GM10266 (cell line): ENCODE measurements around the gene KREMEN2.

ENCODE experiments used
- DNase-seq: peaks from one replicate; pipeline ENCODE4 v3.0.0; 2012; ENCODE audit errors: extremely low spot score
- CTCF ChIP-seq: IDR thresholded peaks from 2 replicates; pipeline ENCODE4 v1.5.1; 2012; ENCODE audit warnings: mild to moderate bottlenecking, low read depth; ENCODE audit not compliant: control insufficient read depth, insufficient read depth; ENCODE audit errors: missing control alignments

KREMEN2 gene

DNA sequence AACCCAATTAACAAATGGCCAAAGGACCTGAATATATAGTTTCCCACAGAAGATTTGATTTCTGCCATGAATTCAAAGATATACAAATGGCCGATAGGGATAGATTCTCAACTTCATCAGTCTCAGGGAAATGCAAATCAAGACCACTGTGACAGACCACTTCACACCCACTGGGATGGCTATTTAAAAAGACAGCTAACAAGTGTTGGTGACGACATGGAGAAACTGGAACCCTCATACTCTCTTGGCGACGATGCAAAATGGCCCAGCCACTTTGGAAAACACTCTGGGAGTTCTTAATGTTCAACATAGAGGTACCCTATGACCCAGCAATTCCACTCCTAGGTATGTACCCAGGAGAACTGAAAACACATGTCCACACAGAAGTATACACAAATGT is 17.4 kb upstream of the KREMEN2 start:
- no peak for TF ChIP-seq CTCF
- no peak for DNase-seq

- TF ChIP-seq CTCF: no peak
Measured at GRCh38 chr16:2948807-2949704, 15.0 kb upstream of the KREMEN2 start.

DNA sequence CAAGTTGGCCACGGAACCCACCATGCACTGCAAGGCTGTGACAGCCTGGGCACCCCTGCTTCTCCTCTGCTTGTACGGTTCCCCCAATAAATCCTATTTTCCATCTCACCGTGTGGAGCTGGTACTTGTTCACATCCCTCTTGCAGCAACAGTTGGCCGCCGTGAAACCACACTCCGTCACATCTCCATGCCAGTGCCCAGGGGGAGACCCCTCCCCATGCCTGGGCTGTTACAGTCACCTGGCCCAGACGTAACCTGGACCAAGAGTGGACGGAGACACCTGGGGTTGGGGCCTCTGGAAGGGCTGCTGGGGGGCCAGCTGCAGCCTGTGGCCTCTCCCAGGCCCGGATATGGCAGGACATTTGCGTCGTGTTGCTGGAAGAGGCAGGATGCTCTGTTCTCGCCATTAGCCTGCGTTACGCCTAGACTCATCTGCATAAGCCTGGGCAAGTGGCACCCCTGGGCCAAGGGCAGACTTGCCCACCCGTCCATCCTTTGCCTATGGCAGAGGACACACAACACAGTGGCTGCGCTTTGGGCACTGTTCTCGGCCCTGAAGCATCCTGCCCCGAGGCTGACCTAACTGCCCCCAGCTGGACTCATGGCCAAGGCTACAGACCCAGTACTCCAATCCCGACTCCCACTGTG is 14.2 kb upstream of the KREMEN2 start:
- TF ChIP-seq CTCF: no peak

More at GRCh38 chr16:2948807-2949704, 15.0 kb upstream of the KREMEN2 start:
- DNase-seq: no peak

GRCh38 chr16:2950353-2950724 is 13.7 kb upstream of the KREMEN2 start:
- TF ChIP-seq CTCF: no peak

More for the DNA sequence above, 14.2 kb upstream of the KREMEN2 start:
- no peak for DNase-seq

GRCh38 chr16:2950773-2951172 is 13.3 kb upstream of the KREMEN2 start:
- no peak for TF ChIP-seq CTCF
- DNase-seq: no peak

More at GRCh38 chr16:2950353-2950724, 13.7 kb upstream of the KREMEN2 start:
- no peak for DNase-seq

DNA sequence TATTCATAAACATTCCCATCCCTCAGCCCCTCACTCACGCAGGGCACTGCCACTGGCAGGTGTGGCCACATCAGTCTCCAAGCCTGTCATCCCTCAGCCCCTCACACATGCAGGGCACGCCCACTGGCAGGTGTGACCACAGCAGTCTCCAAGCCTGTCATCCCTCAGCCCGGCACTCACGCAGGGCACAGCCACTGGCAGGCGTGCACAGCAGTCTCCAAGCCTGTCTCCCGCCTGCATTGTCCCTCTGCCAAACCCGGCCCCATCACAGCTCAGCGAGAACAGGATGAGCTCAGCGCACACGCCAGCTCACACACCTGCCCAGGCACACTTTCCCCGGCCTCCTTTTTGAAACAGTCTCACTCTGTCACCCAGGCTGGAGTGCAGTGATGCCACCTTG is 11.4 kb upstream of the KREMEN2 start:
- DNase-seq: no peak
- no peak for TF ChIP-seq CTCF

GRCh38 chr16:2953706-2954627 is 10.1 kb upstream of the KREMEN2 start:
- no peak for TF ChIP-seq CTCF
- DNase-seq: no peak
